HEK293 (cell line): ENCODE measurements around the gene ARHGAP8.

Experiments
- KLF7 ChIP-seq: fragments of 450-650 bp; formaldehyde crosslinking; IDR thresholded peaks from 2 replicates; pipeline ENCODE4 v1.5.1; 2016; ENCODE audit warnings: missing biosample characterization, missing genetic modification characterization, borderline replicate concordance
- TRIM28 ChIP-seq: IDR thresholded peaks from 2 replicates; pipeline ENCODE4 v1.6.1; 2011; ENCODE audit warnings: low read length, control low read depth, borderline replicate concordance
- ZBTB21 ChIP-seq: fragments of 450-650 bp; formaldehyde crosslinking; IDR thresholded peaks from 2 replicates; pipeline ENCODE4 v1.5.1; 2017; ENCODE audit warnings: missing biosample characterization, missing genetic modification characterization
- ZFP41 ChIP-seq: fragments of 450-650 bp; formaldehyde crosslinking; IDR thresholded peaks from 2 replicates; pipeline ENCODE4 v1.5.1; 2016; ENCODE audit warnings: missing biosample characterization, missing genetic modification characterization, borderline replicate concordance
- ZNF514 ChIP-seq: fragments of 450-650 bp; formaldehyde crosslinking; IDR thresholded peaks from 2 replicates; pipeline ENCODE4 v1.5.1; 2016; ENCODE audit warnings: missing biosample characterization, missing genetic modification characterization
- TF ChIP-seq, protein P1 (sequence below): fragments of 450-650 bp; formaldehyde crosslinking; IDR thresholded peaks from 2 replicates; pipeline ENCODE4 v1.5.1; 2016; ENCODE audit warnings: missing biosample characterization, missing genetic modification characterization
- TF ChIP-seq, protein P2 (sequence below): fragments of 450-650 bp; formaldehyde crosslinking; optimal IDR thresholded peaks from 2 replicates; pipeline ENCODE3; 2016; ENCODE audit warnings: missing biosample characterization, mild to moderate bottlenecking, missing genetic modification characterization
- TF ChIP-seq, protein P3 (sequence below): fragments of 450-650 bp; formaldehyde crosslinking; conservative IDR thresholded peaks from 2 replicates; pipeline ENCODE4 v1.5.1; 2016; ENCODE audit warnings: low read depth, missing biosample characterization, missing genetic modification characterization

DNA sequence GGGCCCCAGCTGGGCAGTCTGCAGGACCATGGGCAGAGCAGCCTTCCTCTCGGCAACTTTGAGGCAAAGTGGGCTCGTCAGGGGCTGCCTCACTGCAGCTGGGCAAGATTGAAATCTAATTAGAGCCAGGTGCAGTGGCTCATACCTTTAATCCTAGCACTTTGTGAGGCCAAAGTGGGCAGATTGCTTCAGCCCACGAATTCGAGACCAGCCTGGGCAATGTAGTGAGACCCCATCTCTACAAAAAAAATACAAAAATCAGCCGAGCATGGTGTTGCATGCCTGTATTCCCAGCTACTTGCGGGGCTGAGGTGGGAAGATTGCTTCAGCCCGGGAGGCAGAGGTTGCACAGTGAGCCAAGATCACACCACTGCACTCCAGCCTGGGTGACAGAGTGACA, 34.2 kb downstream of the ARHGAP8 start:
- TF ChIP-seq ZBTB21 (tag by site-specific recombination) (no peak), KLF7 (no peak), ZFP41 (no peak), TRIM28 (no peak), ZNF514 (tag by site-specific recombination) (no peak)
- TF ChIP-seq, protein P1, sequence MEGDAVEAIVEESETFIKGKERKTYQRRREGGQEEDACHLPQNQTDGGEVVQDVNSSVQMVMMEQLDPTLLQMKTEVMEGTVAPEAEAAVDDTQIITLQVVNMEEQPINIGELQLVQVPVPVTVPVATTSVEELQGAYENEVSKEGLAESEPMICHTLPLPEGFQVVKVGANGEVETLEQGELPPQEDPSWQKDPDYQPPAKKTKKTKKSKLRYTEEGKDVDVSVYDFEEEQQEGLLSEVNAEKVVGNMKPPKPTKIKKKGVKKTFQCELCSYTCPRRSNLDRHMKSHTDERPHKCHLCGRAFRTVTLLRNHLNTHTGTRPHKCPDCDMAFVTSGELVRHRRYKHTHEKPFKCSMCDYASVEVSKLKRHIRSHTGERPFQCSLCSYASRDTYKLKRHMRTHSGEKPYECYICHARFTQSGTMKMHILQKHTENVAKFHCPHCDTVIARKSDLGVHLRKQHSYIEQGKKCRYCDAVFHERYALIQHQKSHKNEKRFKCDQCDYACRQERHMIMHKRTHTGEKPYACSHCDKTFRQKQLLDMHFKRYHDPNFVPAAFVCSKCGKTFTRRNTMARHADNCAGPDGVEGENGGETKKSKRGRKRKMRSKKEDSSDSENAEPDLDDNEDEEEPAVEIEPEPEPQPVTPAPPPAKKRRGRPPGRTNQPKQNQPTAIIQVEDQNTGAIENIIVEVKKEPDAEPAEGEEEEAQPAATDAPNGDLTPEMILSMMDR (tag by site-specific recombination) = no peak
- TF ChIP-seq, protein P2, sequence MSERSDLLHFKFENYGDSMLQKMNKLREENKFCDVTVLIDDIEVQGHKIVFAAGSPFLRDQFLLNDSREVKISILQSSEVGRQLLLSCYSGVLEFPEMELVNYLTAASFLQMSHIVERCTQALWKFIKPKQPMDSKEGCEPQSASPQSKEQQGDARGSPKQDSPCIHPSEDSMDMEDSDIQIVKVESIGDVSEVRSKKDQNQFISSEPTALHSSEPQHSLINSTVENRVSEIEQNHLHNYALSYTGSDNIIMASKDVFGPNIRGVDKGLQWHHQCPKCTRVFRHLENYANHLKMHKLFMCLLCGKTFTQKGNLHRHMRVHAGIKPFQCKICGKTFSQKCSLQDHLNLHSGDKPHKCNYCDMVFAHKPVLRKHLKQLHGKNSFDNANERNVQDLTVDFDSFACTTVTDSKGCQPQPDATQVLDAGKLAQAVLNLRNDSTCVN (tag by site-specific recombination) = no peak
- TF ChIP-seq, protein P3, sequence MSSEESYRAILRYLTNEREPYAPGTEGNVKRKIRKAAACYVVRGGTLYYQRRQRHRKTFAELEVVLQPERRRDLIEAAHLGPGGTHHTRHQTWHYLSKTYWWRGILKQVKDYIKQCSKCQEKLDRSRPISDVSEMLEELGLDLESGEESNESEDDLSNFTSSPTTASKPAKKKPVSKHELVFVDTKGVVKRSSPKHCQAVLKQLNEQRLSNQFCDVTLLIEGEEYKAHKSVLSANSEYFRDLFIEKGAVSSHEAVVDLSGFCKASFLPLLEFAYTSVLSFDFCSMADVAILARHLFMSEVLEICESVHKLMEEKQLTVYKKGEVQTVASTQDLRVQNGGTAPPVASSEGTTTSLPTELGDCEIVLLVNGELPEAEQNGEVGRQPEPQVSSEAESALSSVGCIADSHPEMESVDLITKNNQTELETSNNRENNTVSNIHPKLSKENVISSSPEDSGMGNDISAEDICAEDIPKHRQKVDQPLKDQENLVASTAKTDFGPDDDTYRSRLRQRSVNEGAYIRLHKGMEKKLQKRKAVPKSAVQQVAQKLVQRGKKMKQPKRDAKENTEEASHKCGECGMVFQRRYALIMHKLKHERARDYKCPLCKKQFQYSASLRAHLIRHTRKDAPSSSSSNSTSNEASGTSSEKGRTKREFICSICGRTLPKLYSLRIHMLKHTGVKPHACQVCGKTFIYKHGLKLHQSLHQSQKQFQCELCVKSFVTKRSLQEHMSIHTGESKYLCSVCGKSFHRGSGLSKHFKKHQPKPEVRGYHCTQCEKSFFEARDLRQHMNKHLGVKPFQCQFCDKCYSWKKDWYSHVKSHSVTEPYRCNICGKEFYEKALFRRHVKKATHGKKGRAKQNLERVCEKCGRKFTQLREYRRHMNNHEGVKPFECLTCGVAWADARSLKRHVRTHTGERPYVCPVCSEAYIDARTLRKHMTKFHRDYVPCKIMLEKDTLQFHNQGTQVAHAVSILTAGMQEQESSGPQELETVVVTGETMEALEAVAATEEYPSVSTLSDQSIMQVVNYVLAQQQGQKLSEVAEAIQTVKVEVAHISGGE (tag by site-specific recombination) = no peak
